ENCODE measurements around the gene DYNC1LI2.
A peak's percentile ranks its signal among the peaks of the same experiment; 100 is the strongest.

DYNC1LI2 gene

DNA sequence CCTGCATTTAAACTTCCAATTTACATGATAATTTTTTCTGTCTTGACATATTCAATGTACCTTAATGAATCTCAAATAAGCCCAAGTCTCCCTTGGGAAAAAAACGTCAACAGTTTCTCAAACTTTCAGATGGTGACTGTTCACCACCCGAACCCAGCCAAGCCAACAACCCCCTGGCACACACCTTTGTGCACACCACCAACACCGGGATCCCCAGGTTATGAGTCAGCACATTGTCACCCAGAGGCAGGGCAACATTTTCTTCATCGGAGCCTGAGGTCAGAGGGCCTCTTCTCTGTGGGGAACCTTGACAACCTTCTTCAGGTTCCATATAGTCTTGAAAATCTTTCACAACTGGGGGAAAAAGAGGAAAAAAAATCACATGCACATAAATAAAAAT lies 15.5 kb downstream of the DYNC1LI2 start:
- ATAC-seq: peak in 1 of 2 donors; percentile 27

DNA sequence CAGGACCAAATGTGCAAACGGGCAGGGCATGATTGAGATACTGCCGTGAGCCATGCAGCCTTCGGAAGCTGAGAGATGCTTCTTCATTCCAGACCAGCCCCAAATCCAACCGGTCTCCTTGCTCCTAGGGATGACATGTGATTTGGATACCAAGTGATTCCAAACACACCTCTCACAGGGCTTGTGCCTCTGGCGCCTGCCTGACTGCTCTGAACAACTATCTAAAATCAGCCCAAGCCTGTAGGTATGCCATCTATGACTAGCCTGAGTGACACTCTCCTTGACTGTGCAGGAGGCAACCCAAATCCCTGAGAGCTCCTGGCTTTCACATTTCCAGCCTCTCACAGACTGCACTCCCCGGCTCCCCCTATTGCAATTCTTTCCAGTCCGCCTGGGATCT lies 20.3 kb downstream of the DYNC1LI2 start:
- ATAC-seq: no peak

DNA sequence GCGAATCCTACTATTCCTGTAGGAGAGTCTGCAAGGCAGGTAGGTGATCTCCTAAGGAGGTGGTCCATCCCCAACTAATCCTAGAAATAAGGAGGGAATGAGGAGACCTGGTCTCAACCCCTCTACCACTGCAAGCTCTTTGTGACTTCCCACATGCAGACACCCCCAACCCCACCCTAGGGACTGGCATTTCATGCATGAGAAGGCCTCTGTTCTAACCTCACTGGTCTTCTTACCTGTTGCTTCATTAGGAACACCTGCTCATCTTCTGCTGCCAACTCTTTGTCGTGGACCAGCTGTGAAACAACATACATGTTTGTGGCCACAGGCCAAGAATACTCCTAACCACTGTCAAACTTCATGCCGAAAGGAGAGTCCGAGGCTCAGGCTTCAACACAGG lies 22.6 kb downstream of the DYNC1LI2 start:
- no peak for ATAC-seq

DNA sequence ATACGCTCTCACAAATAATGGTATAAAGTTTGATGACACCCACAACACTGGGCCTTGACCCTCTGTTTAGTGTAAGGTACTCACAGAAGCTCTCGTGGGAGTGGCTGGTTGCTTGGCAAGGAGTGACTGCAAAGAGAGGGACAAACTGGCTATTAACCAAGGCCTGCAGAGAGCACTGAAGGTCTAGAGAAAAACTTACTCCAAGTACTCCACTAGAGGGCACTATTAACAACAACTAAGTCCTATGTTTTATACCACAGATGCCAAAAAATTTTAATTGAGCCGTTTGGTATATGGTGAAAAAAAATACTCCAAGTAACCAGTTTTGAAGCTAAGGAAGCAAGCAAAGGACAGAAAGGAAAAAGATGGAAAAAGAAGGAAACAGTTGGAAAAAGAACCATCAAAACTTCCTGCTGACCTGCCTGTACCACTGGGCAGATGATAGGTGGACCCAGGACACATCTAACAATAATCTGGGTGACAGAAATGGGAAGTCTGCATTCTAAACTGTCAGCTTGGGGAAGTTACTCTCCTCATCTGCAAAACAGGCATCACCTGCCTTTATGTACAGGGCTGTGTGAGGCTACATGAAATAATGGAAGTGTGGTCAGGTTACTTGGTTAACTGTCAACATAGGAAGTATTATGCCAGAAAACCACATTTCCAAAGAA lies 23.2 kb downstream of the DYNC1LI2 start:
- peak; percentile 46 to 66 for ATAC-seq

DNA sequence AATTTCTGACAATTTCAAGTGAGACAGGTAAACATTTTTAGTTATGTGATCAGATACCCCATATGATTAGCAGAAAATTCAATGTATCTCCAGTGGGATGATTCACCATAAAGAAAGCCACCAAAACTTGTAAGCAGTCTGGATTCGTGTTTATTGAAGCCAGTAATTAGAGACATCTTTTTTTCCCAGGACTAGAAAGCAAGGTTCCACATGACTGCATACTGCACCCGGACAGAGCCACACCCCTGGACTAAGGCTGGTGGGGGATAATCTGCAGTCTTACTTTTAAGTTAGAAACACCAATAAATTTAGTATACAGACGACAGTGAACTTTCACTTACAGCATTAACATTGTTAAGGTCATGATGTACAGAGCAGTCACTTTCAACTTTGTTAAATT lies 30.6 kb downstream of the DYNC1LI2 start:
- ATAC-seq: no peak

DNA sequence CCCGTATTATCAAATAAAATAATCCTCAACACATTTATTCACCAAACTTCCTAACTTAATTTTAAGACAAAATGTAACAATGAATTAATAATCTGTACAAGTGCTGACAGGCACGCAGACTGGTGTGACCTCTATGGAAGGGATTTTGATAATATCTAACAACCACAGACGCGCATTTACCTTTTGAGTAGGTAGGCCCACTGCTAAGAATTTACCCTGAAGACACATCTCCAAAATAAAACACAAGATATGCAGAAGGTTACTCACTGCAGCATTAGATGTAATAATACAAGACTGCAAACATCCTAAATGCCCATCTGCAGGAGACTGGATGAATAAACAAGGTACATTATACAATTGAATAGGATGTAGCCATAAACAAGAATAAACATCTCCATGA lies 32.2 kb downstream of the DYNC1LI2 start:
- no peak for ATAC-seq

DNA sequence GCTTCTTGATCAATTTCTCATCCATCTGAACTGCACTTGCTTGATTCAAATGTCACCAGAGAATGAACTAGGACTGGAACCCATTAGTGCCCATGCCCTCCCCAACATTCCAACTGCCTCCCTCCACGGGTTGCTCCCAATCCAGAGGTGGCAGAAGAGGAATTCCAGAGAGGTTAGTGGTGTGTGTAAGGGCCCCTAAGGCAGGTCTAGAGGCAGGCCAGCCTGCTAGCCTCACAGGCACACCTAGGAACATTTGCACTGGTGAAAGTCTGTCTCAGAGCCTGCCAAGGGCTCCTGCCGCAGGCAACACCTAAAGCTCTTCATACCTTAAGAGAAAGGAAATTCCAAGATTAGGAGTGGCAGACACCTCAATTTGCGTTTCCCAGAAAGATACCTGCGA lies 33.6 kb downstream of the DYNC1LI2 start:
- no peak for ATAC-seq

DNA sequence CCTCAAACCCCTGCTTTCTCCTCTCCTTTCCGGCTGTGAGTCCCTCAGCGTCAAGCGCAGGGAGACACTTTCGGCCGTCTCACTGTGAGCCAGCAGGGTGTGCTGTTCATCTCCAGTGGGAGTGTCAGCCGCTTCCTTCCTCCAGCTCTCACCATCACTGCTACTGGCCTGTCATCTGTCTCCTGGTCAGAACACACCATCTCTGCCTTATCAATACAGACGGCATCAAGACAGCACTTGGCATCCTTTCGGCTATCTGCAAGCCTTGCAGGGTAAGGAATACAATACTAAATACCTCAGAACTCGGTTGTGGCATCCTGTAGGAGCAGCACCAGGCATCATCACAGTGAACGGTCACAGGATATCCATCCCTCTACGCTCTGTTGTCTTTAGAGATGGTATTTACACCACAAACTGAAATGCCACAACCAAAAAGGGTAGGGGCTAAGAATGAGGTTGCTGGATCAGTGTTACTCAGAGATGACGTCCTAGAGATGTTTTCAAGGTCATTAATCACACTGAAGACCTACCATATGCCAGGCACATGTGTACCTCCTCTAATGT lies 34.2 kb downstream of the DYNC1LI2 start:
- ATAC-seq: no peak

DNA sequence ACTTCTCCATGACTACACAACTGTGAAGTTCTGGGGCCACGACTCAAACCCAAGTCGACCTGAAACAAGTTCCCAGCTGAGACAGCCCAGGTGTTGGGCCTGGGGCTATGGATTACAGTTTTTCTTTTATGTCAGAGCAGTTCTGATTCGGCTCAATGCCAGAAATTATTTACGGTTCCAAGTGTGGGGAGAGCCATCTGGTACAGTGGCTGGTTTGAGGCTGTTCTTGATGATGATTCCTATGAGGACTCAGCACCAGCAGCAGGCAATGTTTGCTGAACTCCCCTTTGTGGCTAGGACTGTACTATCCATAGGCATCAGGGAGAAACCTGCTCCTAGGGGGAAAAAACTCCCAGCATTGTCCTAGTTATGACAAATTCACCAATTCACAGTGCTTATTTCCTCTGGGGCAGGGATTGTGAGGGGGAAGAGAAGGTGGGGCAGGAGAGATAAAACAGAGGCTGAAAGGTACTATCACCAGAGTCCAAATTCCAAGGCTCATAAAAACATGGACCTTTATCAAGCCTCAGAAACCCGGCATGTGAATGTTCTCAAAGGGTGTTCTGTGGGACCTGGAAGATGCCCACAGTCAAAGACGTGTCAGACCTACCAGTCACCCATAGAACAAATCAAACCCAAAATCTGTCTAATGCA lies 36.6 kb downstream of the DYNC1LI2 start:
- ATAC-seq: no peak

DNA sequence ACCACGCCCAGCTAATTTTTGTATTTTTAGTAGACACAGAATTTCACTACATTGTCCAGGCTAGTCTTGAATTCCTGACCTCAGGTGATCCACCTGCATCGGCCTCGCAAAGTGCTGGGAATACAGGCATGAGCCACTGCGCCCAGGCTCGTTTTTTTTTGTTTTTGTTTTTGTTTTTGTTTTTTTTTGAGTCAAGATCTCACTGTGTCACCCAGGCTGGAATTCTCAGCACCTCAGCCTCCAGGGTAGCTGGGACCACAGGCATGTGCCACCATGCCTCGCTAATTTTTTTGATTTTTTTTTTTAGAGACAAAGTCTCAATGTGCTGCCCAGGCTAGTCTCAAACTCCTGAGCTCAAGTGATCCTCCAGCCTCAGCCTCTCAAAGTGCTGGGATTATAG lies 37.3 kb downstream of the DYNC1LI2 start:
- no peak for ATAC-seq

DNA sequence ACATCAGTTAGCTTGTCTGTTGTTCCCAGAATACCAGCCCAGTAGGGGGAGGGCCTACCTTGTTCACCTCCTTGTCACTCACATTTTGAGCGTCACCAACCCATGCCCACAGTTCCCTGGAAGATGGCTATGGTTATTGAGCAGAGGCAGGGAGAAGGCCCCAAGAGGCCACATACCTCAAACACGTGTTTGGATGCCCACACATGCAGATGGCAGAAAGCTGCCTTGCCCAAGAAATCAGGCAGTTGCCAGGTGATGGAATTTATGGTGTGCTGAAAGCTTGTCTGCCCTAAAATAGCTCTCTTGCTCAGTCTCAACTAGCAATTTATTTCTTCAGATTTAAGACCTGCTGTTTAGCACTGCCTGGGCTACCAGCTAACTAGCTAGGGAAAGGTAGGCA lies 38.3 kb downstream of the DYNC1LI2 start:
- no peak for ATAC-seq

DNA sequence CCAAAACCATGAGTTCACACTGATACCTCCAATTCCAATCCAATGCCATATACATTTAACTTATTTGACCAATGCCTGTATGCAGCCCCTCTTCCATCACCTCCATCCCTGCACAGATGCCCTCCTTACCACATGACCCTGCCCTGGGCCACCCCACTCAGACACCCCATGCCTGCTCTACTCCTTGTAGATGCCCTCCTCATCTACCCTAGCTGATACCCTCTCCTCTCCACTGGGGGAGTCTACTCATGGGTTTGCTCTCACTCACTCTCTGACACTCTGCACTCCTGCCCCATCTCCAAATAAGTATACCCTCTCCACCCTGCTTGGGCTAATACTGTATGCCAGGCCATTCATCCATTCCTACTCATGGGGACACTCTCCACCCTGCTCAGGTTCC lies 38.9 kb downstream of the DYNC1LI2 start:
- ATAC-seq: no peak

DNA sequence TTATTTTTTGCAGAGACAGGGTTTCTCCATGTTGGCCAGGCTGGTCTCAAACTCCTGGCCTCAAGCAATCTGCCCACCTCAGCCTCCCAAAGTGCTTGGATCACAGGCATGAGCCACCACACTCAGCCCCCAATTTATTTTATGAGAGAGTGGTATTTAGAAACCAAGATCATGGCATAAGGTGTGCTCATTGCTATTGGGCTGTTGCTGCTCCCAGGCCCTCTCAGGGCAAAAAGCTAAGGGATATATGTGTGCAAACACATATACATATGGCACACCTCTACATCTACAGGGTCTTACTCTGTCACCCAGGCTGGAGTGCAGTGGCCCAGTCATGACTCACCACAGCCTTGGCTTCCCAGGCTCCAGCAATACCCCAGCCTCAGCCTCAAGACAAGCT lies 39.8 kb downstream of the DYNC1LI2 start:
- no peak for ATAC-seq

DNA sequence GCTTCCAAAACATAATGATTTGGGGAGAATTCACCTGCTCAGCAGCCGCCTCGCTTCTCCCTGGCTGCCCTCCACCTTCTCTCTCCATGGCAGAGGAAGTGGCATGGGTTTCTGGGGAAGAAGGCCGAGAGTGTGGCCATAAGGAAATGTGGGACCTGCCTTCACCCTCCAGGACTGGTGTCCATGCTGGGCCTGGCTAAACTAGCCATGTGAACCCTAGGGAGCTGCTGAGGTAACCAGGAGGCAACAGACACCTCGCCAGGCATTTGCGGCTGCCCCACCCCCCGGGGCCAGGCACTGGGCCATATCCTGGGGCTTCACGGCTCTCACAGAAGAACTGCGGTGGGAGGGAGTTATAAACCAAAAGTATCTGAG lies 44.9 kb downstream of the DYNC1LI2 start:
- no peak for ATAC-seq

DNA sequence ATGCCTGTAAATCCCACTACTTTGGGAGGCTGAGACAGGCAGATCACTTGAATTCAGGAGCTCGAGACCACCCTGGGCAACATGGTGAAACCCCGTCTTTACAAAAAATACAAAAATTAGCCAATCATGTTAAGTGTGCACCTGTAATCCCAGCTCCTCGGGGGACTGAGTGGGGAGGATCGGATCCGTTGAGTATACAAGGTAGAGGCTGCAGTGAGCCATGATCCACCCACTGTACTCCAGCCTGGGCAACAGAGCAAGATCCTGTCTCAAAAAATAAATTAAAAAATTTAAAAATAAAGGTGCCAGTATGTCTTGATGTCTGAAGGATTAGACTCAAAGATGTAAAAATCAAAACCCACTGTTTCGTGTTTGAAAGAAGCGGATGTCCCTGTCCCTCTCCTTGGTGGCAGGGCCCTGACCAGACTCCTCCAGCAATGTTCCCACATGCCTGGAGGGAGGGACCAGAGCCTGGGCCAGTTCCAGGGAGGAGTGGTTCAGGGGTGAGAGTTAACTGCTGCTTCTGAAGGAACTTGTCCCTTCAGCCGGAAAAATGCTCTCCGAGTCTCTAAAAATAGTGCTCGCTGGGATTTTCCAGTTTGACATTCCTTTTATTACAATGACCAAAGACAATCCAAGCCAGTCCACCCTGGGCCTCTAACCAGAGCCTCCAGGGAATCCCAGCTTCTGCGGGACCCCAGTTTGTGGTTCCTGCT lies 45.5 kb downstream of the DYNC1LI2 start:
- no peak for ATAC-seq

DNA sequence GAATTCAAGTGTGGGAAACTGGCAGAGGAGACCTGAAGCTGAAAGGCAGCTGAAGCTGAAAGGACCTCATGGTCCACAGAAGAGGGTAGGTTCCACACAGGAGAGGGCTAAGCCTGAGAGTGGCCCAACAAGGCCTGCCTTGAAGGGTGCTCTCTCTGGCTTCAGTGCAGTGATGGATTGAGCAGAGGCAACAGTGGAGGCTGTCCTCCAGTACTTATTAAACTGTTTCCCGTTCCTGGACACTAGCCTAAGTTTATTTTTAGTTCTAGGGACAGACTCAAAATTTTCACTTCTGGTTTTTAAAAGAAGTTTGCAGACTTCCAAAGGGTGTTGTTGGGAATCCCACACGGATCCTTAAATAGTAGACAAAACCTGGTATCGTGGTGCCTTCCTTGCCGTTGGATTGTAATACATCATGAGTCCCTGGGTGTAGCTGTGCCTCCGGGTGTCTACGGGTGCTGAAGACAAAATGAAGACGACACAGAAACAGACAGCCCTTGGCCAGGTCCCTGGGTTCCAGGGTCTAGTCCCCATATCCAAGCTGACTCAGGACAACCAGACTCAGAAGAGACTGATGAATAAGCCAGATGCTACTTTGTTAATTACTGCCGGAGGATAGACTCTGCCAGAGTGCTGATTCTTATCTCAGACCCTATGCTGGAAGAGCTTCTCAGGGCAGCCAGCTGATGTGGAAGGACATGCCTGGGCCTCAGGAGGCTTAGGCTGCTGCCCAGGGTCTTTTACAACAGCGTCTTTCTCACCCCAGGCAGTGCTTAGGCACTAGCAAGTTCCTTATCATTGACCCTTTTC lies 47.8 kb downstream of the DYNC1LI2 start:
- no peak for ATAC-seq

DNA sequence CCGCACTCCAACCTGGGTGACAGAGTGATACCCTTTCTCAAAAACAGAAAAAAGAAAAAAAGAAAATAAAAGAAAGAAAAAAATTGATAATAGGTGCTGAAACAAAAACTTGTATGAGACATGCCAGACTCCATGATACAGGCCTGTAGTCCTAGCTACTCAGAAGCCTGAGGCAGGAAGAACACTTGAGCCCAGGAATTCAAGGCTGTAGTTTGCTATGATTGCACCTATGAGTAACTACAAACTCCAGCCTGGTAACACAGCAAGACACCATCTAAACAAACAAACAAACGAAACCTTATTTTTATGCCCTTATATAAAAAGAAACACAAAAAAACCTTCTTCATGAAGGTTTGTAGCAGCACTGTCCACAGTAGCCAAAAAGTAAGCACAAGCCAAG lies 49.9 kb downstream of the DYNC1LI2 start:
- no peak for ATAC-seq

DNA sequence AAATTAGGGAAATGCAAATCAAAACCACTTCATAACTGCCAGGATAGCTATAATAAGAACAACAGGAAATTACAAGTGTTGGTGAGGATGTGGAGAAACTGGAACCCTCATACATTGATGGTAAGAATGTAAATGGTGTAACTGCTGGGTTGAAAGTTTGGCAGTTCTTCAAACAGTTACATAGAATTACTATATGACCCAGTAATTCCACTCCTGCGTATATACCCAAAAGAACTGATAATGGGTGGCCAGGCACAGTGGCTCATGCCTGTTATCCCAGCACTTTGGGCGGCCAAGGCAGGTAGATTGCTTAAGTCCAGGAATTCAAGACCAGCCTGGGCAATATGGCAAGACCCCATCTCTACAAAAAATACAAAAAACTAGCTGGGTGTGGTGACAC lies 50.4 kb downstream of the DYNC1LI2 start:
- ATAC-seq: no peak

DNA sequence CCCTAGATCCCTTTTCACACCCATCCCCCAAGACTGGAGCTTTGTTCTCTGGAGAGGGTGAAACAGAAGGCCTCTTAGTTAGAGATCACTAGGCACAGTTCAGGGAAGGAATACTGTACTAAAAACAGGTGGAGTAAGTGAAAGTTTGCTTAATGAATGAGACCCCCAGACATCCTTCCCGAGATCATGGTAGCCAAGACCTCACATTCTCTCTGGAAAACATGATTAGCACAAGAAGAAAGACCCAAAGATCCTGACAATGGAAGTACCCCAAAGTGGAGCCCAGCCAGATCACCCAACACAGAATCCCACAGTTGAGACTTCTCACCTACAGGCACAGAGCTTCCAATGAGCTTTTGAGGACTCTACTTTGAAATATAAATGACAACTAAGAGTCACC lies 51.5 kb downstream of the DYNC1LI2 start:
- ATAC-seq: no peak

DNA sequence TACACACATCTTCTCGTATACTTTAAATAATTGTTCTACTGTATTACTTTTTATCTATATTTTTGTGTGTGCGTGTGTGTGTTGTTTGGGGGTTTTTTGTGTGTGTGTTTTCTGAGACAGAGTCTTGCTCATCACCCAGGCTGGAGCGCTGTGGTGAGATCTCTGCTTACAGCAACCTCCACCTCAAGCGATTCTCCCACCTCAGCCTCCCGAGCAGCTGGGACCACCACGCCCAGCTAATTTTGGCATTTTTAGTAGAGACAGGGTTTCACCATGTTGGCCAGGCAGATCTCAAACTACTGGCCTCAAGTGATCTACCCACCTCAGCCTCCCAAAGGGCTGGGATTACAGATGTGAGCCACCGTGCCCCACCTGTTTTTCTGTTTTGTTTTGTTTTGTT lies 53.4 kb downstream of the DYNC1LI2 start:
- ATAC-seq: no peak

DNA sequence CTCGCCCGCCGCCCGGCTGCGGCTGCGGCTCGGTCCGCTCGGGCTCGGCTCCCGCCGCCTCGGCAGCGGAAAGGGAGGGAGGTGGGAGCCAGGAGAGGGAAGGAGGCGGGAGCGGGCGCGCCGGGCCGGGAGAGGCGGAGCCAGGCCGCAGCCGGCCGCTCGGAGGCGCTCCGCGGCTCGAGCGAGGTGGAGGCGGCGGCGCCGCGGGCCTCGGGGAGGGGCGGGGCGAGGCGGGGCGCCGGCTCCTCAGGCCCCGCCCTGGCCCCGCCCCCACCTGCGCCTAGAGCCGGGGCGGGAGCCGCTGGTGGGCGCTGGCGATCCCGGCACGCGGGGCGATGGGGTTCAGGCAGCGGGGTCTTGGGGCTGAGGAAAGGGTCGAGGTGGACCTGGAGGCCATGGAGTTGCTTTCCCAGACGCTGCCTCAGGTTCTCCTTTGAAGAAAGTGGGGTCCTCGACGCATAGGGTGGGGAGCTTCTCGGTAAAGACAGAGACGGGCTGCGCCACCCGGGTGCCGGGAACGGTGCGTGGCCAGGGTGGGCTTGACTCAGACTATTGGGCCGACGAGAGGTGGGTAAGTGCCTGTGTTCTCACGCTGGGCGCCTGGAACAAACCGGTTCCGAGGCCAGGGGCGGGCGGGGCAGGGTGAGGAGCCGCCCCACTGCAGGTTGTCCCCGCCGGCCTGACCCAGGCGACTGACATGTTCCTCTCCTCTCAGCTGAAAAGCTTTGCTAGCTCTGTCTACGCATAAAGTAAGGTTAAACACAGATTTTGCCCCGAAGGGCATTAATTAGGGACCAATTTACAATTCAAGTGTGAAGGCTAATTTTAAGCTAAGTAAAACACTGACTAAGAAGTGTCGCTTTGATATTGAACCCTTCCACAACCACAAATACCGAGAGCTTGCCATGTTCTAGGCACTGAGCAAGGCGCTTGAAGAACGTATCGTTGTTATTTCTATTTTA lies 54.5 kb downstream of the DYNC1LI2 start, which contains the start of gene CMTM4:
Gene CMTM4, minus strand, starts transcription at position 75 of the 962 bp plus-strand sequence. CDS start 218 bp downstream, outside the sequence.
- ATAC-seq: peak; percentile 90 to 93

All from activated CD4-positive, CD25-positive, alpha-beta regulatory T cell treated with anti-CD3 and anti-CD28 coated beads, Interleukin-2, amount 50 U/mL, for 24 hours (primary cell).